Retinal pigment epithelial cell (primary cell): ENCODE results near the gene NPTX1.

ENCODE experiments used
- DNase-seq: peaks from one replicate; pipeline ENCODE4 v3.0.0-alpha.2; 2010; ENCODE audit warnings: low read depth
- H3K4me3 ChIP-seq: 2 replicates; pipeline ENCODE4 v1.5.1; 2011; ENCODE audit warnings: mild to moderate bottlenecking, low read length, control low read depth, moderate library complexity
- CTCF ChIP-seq: conservative IDR thresholded peaks from 2 replicates; pipeline ENCODE4 v1.5.1; 2011; ENCODE audit warnings: low read depth, low read length, control low read depth, inconsistent platforms

The NPTX1 gene

GRCh38 chr17:80422981-80423380, 53.4 kb downstream of the NPTX1 start:
- no peak for TF ChIP-seq CTCF
- no peak for DNase-seq
- H3K4me3 ChIP-seq: no peak overlapping the region

- no peak for TF ChIP-seq CTCF
- no peak for DNase-seq
- H3K4me3 ChIP-seq: no peak overlapping the region
Measured at GRCh38 chr17:80422276-80422675, 54.1 kb downstream of the NPTX1 start.

GRCh38 chr17:80421381-80422090, 54.9 kb downstream of the NPTX1 start:
- no peak for DNase-seq
- no peak overlapping the region for H3K4me3 ChIP-seq
- no peak for TF ChIP-seq CTCF

GRCh38 chr17:80419255-80419654, 57.2 kb downstream of the NPTX1 start:
- H3K4me3 ChIP-seq: no peak overlapping the region
- TF ChIP-seq CTCF: no peak
- DNase-seq: no peak

GRCh38 chr17:80418589-80418988, 57.8 kb downstream of the NPTX1 start:
- DNase-seq: no peak
- no peak for TF ChIP-seq CTCF
- H3K4me3 ChIP-seq: no peak overlapping the region
